HEK293 (cell line): ENCODE results near the gene TOM1L2.
A peak's percentile ranks its signal among the peaks of the same experiment; 100 is the strongest.

ENCODE experiments used
- CTCF ChIA-PET: fragments of 350-600 bp; formaldehyde crosslinking; extraction: SDS; loops from one replicate; lab custom pipeline; 2021; ENCODE audit warnings: antibody characterized with exemption; lab: Yijun Ruan, JAX
- POLR2A ChIA-PET: fragments of 300-600 bp; formaldehyde crosslinking; extraction: SDS; loops from one replicate; lab custom pipeline; 2020; ENCODE audit warnings: antibody characterized with exemption, inconsistent platforms; lab: Yijun Ruan, JAX
- H3K27ac ChIP-seq: fragments of 200-500 bp; sonication (Bioruptor generic); 2 replicates; pipeline ENCODE4 v1.5.1; 2014; ENCODE audit warnings: low read depth, low read length, control low read depth, inconsistent platforms; ENCODE audit errors: extremely low read depth
- H3K36me3 ChIP-seq, 2 experiments: fragments of 200-500 bp in 1 of 2; sonication (Bioruptor generic) in 1 of 2; 1 replicate in 1 of 2; 2 replicates in 1 of 2; pipeline ENCODE4 v1.5.1; 2014 to 2017; ENCODE audit warnings: inconsistent platforms in 2 of 2, low read length in 2 of 2; ENCODE audit not compliant: control insufficient read depth in 2 of 2, insufficient read depth in 1 of 2
- H3K4me1 ChIP-seq: fragments of 200-500 bp; sonication (Bioruptor generic); 2 replicates; pipeline ENCODE4 v1.5.1; 2014; ENCODE audit warnings: mild to moderate bottlenecking, low read length, inconsistent platforms; ENCODE audit not compliant: control insufficient read depth, insufficient read depth
- H3K4me3 ChIP-seq: 2 replicates; pipeline ENCODE4 v1.5.1; 2011; ENCODE audit warnings: low read depth, mild to moderate bottlenecking, control low read depth, low read length, moderate library complexity
- H3K9me3 ChIP-seq: fragments of 200-500 bp; sonication (Bioruptor generic); 2 replicates; pipeline ENCODE4 v1.5.1; 2014; ENCODE audit warnings: low read depth, low read length, inconsistent platforms; ENCODE audit not compliant: control insufficient read depth, insufficient read depth
- IKZF3 ChIP-seq: fragments of 450-650 bp; IDR thresholded peaks from 2 replicates; pipeline ENCODE4 v1.5.0; 2018; ENCODE audit warnings: missing biosample characterization, mild to moderate bottlenecking, missing genetic modification characterization, moderate library complexity
- KLF10 ChIP-seq: fragments of 450-650 bp; IDR thresholded peaks from 2 replicates; pipeline ENCODE4 v1.5.1; 2018; ENCODE audit warnings: missing biosample characterization, mild to moderate bottlenecking, missing genetic modification characterization
- KLF8 ChIP-seq: fragments of 450-650 bp; formaldehyde crosslinking; IDR thresholded peaks from 2 replicates; pipeline ENCODE4 v1.5.1; 2016; ENCODE audit warnings: missing biosample characterization, missing genetic modification characterization
- PRDM1 ChIP-seq: fragments of 450-650 bp; formaldehyde crosslinking; IDR thresholded peaks from 2 replicates; pipeline ENCODE4; 2016; ENCODE audit warnings: missing biosample characterization, missing genetic modification characterization
- SETDB1 ChIP-seq: IDR thresholded peaks from one replicate; pipeline ENCODE4 v1.6.1; 2017; ENCODE audit warnings: mild to moderate bottlenecking, low read length, moderate library complexity, mixed read lengths; ENCODE audit not compliant: insufficient read length
- SP7 ChIP-seq: fragments of 450-650 bp; formaldehyde crosslinking; IDR thresholded peaks from 2 replicates; pipeline ENCODE4 v1.5.1; 2016; ENCODE audit warnings: missing biosample characterization, missing genetic modification characterization
- WT1 ChIP-seq: fragments of 450-650 bp; formaldehyde crosslinking; IDR thresholded peaks from 2 replicates; pipeline ENCODE4 v1.5.1; 2016; ENCODE audit warnings: missing biosample characterization, missing genetic modification characterization
- ZBTB17 ChIP-seq: fragments of 450-650 bp; formaldehyde crosslinking; IDR thresholded peaks from 2 replicates; pipeline ENCODE4 v1.5.1; 2016; ENCODE audit warnings: missing biosample characterization, missing genetic modification characterization
- ZBTB20 ChIP-seq: fragments of 450-650 bp; formaldehyde crosslinking; IDR thresholded peaks from 2 replicates; pipeline ENCODE4 v1.5.1; 2016; ENCODE audit warnings: missing biosample characterization, missing genetic modification characterization
- ZBTB48 ChIP-seq: fragments of 450-650 bp; formaldehyde crosslinking; IDR thresholded peaks from 2 replicates; pipeline ENCODE4 v1.5.1; 2016; ENCODE audit warnings: missing biosample characterization, missing genetic modification characterization
- ZIC2 ChIP-seq: fragments of 450-650 bp; formaldehyde crosslinking; IDR thresholded peaks from 2 replicates; pipeline ENCODE4 v1.5.1; 2016; ENCODE audit warnings: missing biosample characterization, missing genetic modification characterization
- ZNF132 ChIP-seq: fragments of 450-650 bp; formaldehyde crosslinking; IDR thresholded peaks from 2 replicates; pipeline ENCODE4 v1.5.1; 2017; ENCODE audit warnings: missing biosample characterization, missing genetic modification characterization, borderline replicate concordance
- ZNF146 ChIP-seq: fragments of 450-650 bp; formaldehyde crosslinking; IDR thresholded peaks from 2 replicates; pipeline ENCODE4 v1.5.1; 2016; ENCODE audit warnings: missing biosample characterization, missing genetic modification characterization
- ZNF169 ChIP-seq: fragments of 450-650 bp; formaldehyde crosslinking; IDR thresholded peaks from 2 replicates; pipeline ENCODE4 v1.5.1; 2016; ENCODE audit warnings: missing biosample characterization, missing genetic modification characterization
- ZNF211 ChIP-seq: fragments of 450-650 bp; formaldehyde crosslinking; IDR thresholded peaks from 2 replicates; pipeline ENCODE4 v1.5.1; 2016; ENCODE audit warnings: low read depth, missing biosample characterization, missing genetic modification characterization
- ZNF302 ChIP-seq: fragments of 450-650 bp; formaldehyde crosslinking; IDR thresholded peaks from 2 replicates; pipeline ENCODE4 v1.5.1; 2016; ENCODE audit warnings: missing biosample characterization, missing genetic modification characterization, low read depth
- ZNF404 ChIP-seq: fragments of 450-650 bp; formaldehyde crosslinking; IDR thresholded peaks from 2 replicates; pipeline ENCODE4 v1.5.1; 2017; ENCODE audit warnings: missing biosample characterization, missing genetic modification characterization
- ZNF423 ChIP-seq: fragments of 450-650 bp; formaldehyde crosslinking; IDR thresholded peaks from 2 replicates; pipeline ENCODE4 v1.5.1; 2016; ENCODE audit warnings: missing biosample characterization, missing genetic modification characterization
- ZNF529 ChIP-seq: fragments of 450-650 bp; formaldehyde crosslinking; IDR thresholded peaks from 2 replicates; pipeline ENCODE4 v1.5.1; 2017; ENCODE audit warnings: missing genetic modification characterization, missing biosample characterization; ENCODE audit not compliant: insufficient replicate concordance
- ZNF596 ChIP-seq: fragments of 450-650 bp; IDR thresholded peaks from 2 replicates; pipeline ENCODE4 v1.5.0; 2018; ENCODE audit warnings: missing biosample characterization, mild to moderate bottlenecking, missing genetic modification characterization, moderate library complexity
- ZNF600 ChIP-seq: fragments of 450-650 bp; formaldehyde crosslinking; IDR thresholded peaks from 2 replicates; pipeline ENCODE4 v1.5.1; 2016; ENCODE audit warnings: missing biosample characterization, missing genetic modification characterization
- ZNF629 ChIP-seq: fragments of 450-650 bp; formaldehyde crosslinking; IDR thresholded peaks from 2 replicates; pipeline ENCODE4 v1.5.1; 2017; ENCODE audit warnings: missing biosample characterization, missing genetic modification characterization
- ZNF707 ChIP-seq: fragments of 450-650 bp; formaldehyde crosslinking; IDR thresholded peaks from 2 replicates; pipeline ENCODE4 v1.5.1; 2016; ENCODE audit warnings: missing biosample characterization, missing genetic modification characterization
- TF ChIP-seq, protein P1 (sequence below): fragments of 450-650 bp; formaldehyde crosslinking; IDR thresholded peaks from 2 replicates; pipeline ENCODE4 v1.5.1; 2016; ENCODE audit warnings: missing biosample characterization, missing genetic modification characterization, low read depth
- TF ChIP-seq, protein P2 (sequence below): fragments of 450-650 bp; formaldehyde crosslinking; IDR thresholded peaks from 2 replicates; pipeline ENCODE4 v1.5.1; 2017; ENCODE audit warnings: missing biosample characterization, missing genetic modification characterization
- TF ChIP-seq, protein P3 (sequence below): fragments of 450-650 bp; formaldehyde crosslinking; IDR thresholded peaks from 2 replicates; pipeline ENCODE4 v1.5.1; 2016; ENCODE audit warnings: missing biosample characterization, missing genetic modification characterization
- TF ChIP-seq, protein P4 (sequence below): fragments of 450-650 bp; formaldehyde crosslinking; IDR thresholded peaks from 2 replicates; pipeline ENCODE4 v1.5.1; 2016; ENCODE audit warnings: missing biosample characterization, missing genetic modification characterization

Gene TOM1L2

DNA sequence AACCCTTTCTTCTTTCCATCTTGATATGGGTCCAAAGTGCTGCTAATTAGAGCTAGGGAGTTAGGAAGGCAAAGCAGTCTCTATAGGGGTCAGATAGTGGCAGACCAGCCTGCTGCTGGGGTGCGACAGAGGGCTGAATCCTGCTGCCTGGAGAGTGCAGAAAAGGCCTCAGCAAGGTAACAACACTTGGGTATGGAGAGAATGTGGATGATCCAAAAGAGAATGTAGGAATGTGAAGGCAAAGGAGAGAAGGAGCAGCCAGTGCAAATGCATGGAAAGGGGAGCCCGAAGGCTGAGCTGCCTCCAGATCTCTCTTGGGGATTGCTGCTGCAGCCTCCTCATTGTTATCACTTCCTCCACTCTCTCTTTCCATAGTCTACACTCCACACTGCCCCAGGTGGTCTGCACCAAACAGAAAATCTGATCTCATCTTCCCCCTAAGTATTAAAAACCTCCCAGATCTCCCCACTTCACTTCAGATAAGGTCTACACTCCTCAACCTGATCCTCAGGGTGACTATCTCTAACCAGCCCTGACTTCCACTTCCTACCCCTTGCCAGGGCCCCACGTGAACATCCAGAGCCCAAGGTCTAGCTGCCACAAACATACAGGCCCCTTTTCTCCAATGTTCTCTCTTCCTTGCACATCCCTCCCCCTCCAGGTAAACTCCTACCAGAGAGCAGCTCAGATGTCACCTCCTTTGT is 28.8 kb downstream of the TOM1L2 start (continued):
- TF ChIP-seq, protein P1, sequence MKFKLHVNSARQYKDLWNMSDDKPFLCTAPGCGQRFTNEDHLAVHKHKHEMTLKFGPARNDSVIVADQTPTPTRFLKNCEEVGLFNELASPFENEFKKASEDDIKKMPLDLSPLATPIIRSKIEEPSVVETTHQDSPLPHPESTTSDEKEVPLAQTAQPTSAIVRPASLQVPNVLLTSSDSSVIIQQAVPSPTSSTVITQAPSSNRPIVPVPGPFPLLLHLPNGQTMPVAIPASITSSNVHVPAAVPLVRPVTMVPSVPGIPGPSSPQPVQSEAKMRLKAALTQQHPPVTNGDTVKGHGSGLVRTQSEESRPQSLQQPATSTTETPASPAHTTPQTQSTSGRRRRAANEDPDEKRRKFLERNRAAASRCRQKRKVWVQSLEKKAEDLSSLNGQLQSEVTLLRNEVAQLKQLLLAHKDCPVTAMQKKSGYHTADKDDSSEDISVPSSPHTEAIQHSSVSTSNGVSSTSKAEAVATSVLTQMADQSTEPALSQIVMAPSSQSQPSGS (tag by site-specific recombination) = no peak
- TF ChIP-seq SETDB1 (no peak), ZNF600 (tag by site-specific recombination) (peak; percentile 81), ZNF423 (peak; percentile 54; the same call in 1 of the 2 replicates), ZNF211 (tag by site-specific recombination) (no peak), ZNF146 (tag by site-specific recombination) (no peak), ZNF132 (tag by site-specific recombination) (no peak), PRDM1 (tag by site-specific recombination) (0 out of 2 replicates have a peak, but pooled peaks have one; percentile 65), IKZF3 (tag by site-specific recombination) (0 out of 2 replicates have a peak, but pooled peaks have one; percentile 9), ZNF302 (no peak), ZNF596 (tag by site-specific recombination) (no peak), WT1 (tag by site-specific recombination) (peak; percentile 73; the same call in 1 of the 2 replicates), ZBTB17 (tag by site-specific recombination) (peak; percentile 64), ZIC2 (tag by site-specific recombination) (no peak), ZBTB20 (tag by site-specific recombination) (0 out of 2 replicates have a peak, but pooled peaks have one; percentile 4)
- TF ChIP-seq, protein P2, sequence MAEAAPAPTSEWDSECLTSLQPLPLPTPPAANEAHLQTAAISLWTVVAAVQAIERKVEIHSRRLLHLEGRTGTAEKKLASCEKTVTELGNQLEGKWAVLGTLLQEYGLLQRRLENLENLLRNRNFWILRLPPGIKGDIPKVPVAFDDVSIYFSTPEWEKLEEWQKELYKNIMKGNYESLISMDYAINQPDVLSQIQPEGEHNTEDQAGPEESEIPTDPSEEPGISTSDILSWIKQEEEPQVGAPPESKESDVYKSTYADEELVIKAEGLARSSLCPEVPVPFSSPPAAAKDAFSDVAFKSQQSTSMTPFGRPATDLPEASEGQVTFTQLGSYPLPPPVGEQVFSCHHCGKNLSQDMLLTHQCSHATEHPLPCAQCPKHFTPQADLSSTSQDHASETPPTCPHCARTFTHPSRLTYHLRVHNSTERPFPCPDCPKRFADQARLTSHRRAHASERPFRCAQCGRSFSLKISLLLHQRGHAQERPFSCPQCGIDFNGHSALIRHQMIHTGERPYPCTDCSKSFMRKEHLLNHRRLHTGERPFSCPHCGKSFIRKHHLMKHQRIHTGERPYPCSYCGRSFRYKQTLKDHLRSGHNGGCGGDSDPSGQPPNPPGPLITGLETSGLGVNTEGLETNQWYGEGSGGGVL (tag by site-specific recombination) = peak; percentile 70
- TF ChIP-seq, protein P3, sequence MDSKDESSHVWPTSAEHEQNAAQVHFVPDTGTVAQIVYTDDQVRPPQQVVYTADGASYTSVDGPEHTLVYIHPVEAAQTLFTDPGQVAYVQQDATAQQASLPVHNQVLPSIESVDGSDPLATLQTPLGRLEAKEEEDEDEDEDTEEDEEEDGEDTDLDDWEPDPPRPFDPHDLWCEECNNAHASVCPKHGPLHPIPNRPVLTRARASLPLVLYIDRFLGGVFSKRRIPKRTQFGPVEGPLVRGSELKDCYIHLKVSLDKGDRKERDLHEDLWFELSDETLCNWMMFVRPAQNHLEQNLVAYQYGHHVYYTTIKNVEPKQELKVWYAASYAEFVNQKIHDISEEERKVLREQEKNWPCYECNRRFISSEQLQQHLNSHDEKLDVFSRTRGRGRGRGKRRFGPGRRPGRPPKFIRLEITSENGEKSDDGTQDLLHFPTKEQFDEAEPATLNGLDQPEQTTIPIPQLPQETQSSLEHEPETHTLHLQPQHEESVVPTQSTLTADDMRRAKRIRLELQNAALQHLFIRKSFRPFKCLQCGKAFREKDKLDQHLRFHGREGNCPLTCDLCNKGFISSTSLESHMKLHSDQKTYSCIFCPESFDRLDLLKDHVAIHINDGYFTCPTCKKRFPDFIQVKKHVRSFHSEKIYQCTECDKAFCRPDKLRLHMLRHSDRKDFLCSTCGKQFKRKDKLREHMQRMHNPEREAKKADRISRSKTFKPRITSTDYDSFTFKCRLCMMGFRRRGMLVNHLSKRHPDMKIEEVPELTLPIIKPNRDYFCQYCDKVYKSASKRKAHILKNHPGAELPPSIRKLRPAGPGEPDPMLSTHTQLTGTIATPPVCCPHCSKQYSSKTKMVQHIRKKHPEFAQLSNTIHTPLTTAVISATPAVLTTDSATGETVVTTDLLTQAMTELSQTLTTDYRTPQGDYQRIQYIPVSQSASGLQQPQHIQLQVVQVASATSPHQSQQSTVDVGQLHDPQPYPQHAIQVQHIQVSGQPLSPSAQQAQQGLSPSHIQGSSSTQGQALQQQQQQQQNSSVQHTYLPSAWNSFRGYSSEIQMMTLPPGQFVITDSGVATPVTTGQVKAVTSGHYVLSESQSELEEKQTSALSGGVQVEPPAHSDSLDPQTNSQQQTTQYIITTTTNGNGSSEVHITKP (tag by site-specific recombination) = peak; percentile 51

DNA sequence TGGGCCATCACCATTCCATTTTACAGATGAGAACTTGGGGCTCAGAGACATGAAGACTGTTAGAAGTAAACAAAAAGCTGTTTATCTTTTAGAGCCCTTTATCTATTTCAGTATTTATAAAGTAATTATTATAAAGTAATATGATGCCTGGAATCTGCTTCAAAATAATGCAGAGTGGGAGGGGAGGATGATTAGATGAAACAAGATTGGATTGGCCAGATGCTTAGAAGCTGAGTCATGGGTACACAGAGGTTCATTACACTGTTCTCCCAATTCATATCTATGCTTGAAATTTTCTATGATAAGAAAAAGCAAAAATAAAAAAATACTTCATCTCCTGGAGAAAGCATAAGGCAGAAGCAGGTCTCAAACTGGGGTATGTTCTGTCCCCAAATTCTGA is 29.4 kb downstream of the TOM1L2 start:
- H3K4me3 ChIP-seq = no peak overlapping the region
- CTCF ChIA-PET = interaction anchor here (1.2 to 8.4 kb wide), 2 partner anchors 23 to 42 kb away, joined by 4 to 59 read pairs; no protein-coding TSS in a partner anchor
- H3K36me3 ChIP-seq = no peaks in the 10 kb centered on the region
- no peaks in the 10 kb centered on the region for H3K9me3 ChIP-seq
- H3K27ac ChIP-seq = peak overlapping the region; percentile 53; the same call in 1 of the 2 replicates
- POLR2A ChIA-PET = interaction anchor here (1.5 kb wide), 1 partner anchor 29 kb away, joined by 13 read pairs; the partner anchor contains the start of genes DRC3 and TOM1L2
- peaks cover 44% of the 10 kb centered on the region for H3K4me1 ChIP-seq
- TF ChIP-seq, protein P4, sequence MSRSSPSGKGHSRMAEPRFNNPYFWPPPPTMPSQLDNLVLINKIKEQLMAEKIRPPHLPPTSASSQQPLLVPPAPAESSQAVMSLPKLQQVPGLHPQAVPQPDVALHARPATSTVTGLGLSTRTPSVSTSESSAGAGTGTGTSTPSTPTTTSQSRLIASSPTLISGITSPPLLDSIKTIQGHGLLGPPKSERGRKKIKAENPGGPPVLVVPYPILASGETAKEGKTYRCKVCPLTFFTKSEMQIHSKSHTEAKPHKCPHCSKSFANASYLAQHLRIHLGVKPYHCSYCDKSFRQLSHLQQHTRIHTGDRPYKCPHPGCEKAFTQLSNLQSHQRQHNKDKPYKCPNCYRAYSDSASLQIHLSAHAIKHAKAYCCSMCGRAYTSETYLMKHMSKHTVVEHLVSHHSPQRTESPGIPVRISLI (tag by site-specific recombination) = no peak
- TF ChIP-seq ZBTB48 (no peak), ZNF529 (tag by site-specific recombination) (no peak), ZNF707 (tag by site-specific recombination) (no peak), KLF8 (tag by site-specific recombination) (peak; percentile 45; the same call in 1 of the 2 replicates), ZNF629 (tag by site-specific recombination) (peak; percentile 31; the same call in 1 of the 2 replicates), ZNF404 (tag by site-specific recombination) (no peak), ZNF169 (tag by site-specific recombination) (no peak), SP7 (tag by site-specific recombination) (peak; percentile 37; the same call in 1 of the 2 replicates), WT1 (tag by site-specific recombination) (peak; percentile 60), KLF10 (tag by site-specific recombination) (peak; percentile 44; the same call in 1 of the 2 replicates), ZBTB20 (tag by site-specific recombination) (0 out of 2 replicates have a peak, but pooled peaks have one; percentile 10)
